Dermis blood vessel endothelial cell (primary cell): ENCODE results near the gene SCAF1. TPM values are rescaled to one million over a fixed set of nuclear protein-coding genes. Genes with fewer than 3 reads are reported as not detected.
A peak's percentile ranks its signal among the peaks of the same experiment; 100 is the strongest.
"Not testable (repeated sequence)": the region's sequence is repeated elsewhere in the genome, so short reads cannot be mapped to it uniquely, and the experiment has no call there.

Experiments
- DNase-seq: peaks from one replicate; pipeline ENCODE4 v3.0.0; 2010
- total RNA-seq: library from RNA; depleted of rRNA; stranded (reverse); fragments of >200 nt; gene quantifications from 2 replicates; pipeline ENCODE4 v1.2.3, GENCODE V29; 2014

SCAF1 gene
- total RNA-seq, 1 donor from 2014 or later, result 11.9 TPM

GRCh38 chr19:49616532-49616931, 25.5 kb upstream of the SCAF1 start:
- no peak for DNase-seq

- DNase-seq, result no peak
Measured at GRCh38 chr19:49616945-49617344, 25.1 kb upstream of the SCAF1 start.

DNA sequence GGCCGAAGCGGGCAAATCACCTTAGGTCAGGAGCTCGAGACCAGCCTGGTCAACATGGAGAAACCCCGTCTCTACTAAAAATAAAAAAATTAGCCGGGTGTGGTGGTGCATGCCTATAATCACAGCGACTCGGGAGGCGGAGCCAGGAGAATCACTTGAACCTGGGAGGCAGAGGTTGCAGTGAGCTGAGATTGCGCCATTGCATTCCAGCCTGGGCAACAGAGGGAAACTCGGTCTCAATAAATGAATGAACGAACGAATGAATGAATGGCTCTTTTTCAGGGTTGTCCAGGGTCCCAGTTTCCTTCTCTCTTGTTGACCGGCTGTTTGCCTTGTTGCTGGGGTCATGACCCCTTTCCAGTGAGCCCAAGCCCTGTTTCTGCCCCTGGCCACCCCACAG, 24.1 kb upstream of the SCAF1 start:
- not testable (repeated sequence) for DNase-seq

GRCh38 chr19:49624967-49625910, 16.8 kb upstream of the SCAF1 start:
- no peak for DNase-seq

- no peak for DNase-seq
Measured at GRCh38 chr19:49626226-49626625, 15.8 kb upstream of the SCAF1 start.

DNA sequence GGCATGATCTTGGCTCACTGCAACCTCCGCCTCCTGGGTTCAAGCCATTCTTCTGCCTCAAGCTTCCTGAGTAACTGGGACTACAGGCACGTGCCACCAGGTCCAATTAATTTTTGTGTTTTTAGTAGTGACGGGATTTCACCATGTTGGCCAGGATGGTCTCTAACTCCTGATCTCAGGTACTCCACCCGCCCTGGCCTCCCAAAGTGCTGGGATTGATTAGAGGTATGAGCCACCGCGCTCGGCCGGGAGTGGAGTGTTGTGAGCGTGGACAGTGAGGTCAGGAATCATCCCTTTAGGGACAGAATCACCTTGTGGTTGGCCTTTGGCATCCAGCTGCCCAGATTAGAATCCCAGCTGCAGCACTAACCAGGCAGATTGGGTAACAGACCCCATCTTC, 12.3 kb upstream of the SCAF1 start:
- DNase-seq, result no peak

GRCh38 chr19:49631014-49631588, 10.9 kb upstream of the SCAF1 start:
- DNase-seq, result peak; percentile 57

GRCh38 chr19:49631610-49632192, 10.3 kb upstream of the SCAF1 start:
- no peak for DNase-seq

DNA sequence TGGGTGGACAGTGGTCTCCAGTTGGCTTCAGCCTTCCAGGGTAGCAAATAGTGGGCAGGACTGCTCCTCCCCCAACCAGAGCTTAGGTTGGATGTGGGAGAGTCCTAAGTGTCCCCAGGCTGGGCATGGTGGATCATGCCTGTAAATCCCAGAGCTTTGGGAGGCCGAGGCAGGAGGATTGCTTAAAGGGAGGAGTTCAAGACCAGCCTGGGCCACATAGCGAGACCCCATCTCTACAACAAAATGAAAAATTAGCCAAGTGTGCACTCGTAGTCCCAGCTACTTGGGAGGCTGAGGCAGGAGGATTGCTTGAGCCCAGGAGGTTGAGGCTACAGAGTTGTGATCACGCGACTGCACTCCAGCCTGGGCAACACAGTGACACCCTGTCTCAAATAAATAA, 9.4 kb upstream of the SCAF1 start:
- no peak for DNase-seq

DNA sequence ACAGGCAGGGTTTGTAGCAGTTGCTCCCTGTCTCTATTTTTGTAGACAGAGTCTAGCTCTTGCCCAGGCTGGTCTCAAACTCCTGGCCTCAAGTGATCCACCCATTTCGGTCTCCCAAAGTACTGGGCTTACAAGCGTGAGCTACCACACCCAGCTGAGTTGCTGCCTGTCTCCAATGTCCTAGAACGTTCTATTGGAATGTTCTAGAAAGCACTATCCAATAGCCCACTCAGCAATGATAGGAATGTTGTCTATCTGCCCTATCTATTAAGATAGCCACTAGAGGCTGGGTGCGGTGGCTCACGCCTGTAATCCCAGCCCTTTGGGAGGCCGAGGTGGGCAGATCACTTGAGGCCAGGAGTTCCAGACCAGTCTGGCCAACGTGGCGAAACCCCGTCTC, 8.7 kb upstream of the SCAF1 start:
- not testable (repeated sequence) for DNase-seq

DNA sequence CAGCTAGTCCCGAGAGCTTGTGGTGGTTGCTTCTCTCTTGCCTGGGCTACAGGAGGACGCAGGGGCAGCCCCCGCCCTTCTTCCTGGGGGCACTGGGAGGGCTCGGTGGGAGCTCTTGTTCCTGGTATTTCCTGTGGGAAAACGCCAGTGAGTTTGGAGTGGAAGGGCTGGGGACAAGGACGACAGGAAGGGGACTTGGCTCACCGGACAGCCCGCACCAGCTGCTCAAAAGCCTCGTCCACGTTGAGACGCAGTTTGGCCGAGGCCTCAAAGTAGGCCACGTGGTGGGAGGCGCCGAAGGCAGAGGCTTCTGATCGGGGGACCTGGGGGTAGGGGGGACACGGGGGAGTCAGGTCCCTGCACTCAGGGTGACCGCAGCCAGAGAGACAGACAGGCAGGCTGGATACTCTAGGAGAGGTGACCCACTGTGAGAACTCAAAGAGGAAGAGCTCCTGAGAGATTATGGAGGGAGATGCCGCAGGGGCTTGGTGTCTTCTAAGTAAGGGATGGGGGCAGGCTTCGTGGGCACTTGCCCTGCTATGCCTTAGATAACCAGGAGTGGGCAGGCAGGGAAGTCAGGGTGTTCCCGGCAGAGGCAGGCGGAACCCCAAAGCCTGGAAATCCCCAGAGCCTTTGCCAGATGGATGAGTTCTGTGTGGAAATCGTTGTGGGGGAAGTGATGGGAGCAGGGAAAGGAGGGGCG, 6.3 kb upstream of the SCAF1 start:
- DNase-seq, result peak; percentile 40

DNA sequence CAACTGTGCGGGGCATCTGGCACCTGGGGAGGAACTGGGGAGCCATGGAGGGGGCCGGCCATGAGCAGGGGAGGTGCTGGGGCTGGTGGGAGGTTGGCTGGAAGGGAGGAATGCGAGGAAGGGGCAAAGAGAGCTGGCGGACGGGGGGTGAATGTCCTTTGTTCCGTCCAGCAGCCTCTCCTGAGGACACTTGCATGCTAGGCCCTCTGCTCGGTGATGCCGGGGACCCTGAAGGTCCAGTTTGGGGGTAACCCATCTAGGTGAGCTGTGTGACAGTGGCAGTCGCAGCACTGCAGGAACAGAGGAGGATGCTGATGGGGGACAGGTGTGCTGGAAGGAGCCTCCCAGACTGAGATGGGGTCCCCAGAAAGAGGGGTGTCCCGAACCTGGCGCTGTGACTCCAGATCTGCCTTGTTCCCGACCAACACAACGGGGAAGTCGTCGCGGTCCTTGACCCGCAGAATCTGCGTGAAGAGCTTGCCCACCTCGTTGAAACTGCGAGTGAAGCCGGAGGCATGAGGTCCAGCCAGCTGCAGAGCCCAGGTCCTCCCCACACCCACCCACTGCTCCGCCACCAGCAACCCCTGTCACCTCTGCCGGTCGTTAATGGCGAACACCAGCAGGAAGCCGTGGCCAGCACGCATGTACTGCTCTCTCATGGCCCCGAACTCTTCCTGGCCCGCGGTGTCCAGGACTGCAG, 5.6 kb upstream of the SCAF1 start:
- DNase-seq, result no peak

- DNase-seq, result peak; percentile 51
Measured at GRCh38 chr19:49637821-49638738, 3.9 kb upstream of the SCAF1 start.

DNA sequence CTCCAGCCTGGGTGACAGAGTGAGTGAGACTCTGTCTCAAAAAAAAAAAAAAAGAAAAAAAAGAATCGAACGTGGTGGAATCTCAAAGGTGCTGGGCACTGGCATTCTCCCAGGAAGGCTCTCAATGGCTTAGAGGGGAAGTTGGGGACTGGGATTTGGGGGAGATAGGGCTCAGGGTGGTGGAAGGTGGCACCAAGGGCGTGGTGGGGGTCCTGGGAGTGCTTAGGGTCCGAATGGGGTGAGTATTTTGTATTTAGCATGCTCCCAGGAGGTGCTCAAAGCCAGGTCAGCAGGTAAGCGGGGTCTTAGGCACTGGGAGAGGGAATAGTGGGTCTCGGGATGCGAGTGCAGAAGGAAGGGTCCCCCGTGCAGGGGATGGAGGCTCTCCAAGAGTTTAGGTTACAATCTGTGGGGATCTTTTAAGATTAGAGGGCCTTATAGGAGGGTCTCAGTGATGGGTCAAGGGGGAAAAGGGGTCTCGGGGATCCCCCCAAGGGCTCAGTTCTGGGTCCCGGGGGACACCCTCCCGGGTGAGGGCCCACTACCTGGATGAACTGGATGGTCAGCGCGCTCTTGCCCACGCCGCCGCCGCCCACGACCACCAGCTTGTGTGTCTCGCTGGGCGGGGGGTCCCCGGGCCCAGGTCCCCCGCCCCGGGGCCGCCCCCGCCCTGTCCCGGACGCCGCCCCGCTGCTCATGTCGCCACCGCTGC, 2.5 kb upstream of the SCAF1 start:
- no peak for DNase-seq

- DNase-seq, result peak; percentile 100
Measured at GRCh38 chr19:49640113-49640898, 1.7 kb upstream of the SCAF1 start, which contains the start of gene RRAS. Gene RRAS, minus strand, starts transcription at chr19:49640143. Its CDS starts 45 bp downstream, at chr19:49640098.

GRCh38 chr19:49642492-49643035, 555 bp downstream of the SCAF1 start:
- DNase-seq, result peak; percentile 36

DNA sequence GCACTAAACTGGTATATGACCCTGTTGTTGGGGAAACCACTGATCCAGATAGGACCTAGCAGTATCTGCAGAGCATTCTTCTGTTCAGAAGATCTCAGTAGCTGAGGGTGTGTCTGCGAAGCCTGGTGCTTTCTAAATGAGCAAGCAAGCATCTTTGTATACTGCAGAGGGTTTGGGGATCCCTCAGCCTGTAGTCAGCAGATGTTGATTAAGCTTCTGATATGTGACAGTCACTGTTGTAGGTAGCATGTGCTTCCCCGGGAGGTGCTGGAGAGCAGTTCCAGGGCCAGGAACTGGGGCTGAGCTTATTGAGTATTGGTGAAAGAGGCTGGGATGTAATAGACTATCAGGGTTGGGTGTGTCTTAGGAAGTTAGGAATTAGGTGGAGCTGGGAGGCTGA, 1.5 kb downstream of the SCAF1 start:
- no peak for DNase-seq

DNA sequence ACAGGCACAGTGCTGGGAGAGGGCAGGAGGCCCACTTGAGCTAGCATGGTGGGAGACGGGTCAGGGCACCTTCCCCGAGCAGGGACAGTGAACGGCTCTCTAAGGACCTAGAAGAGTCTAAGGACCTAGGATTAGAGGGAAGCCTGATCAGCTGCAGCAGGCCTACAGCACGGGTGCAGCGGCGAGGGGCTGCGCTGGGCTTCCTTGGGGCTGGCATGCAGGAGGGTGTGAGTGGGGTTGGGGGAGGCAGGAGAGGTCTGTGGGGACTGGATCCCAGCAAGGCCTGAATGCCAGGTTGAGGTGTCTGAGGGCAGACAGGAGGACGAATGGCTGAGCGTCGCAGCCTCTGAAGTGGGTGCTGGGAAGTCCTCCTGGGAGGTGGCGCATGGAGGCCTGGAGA, 3.6 kb downstream of the SCAF1 start:
- DNase-seq, result no peak

DNA sequence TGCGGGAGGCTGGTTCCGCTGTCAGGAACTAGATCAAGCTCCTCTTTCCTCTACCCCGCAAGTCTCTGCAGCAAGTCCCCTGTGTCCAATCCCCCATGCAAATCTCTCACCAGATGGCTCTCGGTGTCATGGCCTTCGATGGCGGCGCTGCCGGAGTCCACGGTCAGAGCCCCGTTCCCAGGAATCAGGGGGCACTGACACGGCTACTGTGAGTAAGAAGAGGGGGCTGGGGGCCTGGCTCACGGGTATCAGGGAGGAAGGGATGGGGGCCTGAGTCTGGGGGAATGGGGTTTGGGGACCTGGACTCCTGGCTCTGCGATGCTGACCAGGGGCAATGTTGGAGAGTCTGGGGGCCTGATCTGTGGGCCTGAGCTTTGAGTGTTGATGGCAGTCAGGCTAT, 4.0 kb downstream of the SCAF1 start:
- no peak for DNase-seq
